ENCODE results near the gene COA1.

COA1 gene

GRCh38 chr7:43590862-43591557, 138.3 kb downstream of the COA1 start:
- TF ChIP-seq CTCF (IDR thresholded peaks at IDR 0.05; ENCODE audit: low read depth, low read length): no peak
- Histone ChIP-seq H3K9me3 (ENCODE audit: severe bottlenecking) (no peaks in the 10 kb centered on the region), H3K27me3 (ENCODE audit: insufficient read depth, low read depth, severe bottlenecking) (no peaks in the 10 kb centered on the region), H3K36me3 (no peaks in the 10 kb centered on the region), H3K27ac (no peak overlapping the region), H3K4me3 (ENCODE audit: low read depth, low read length) (no peak overlapping the region)
- DNase-seq: no peak

- H3K4me3 ChIP-seq (ENCODE audit: low read depth, low read length): no peak overlapping the region
- no peaks in the 10 kb centered on the region for H3K9me3 ChIP-seq (ENCODE audit: severe bottlenecking)
- no peaks in the 10 kb centered on the region for H3K27me3 ChIP-seq (ENCODE audit: insufficient read depth, low read depth, severe bottlenecking)
- DNase-seq: no peak
- no peak for TF ChIP-seq CTCF (IDR thresholded peaks at IDR 0.05; ENCODE audit: low read depth, low read length)
- no peaks in the 10 kb centered on the region for H3K36me3 ChIP-seq
- H3K27ac ChIP-seq: no peak overlapping the region
These were observed 139.6 kb downstream of the COA1 start for GRCh38 chr7:43589728-43590127.
